ENCODE measurements around the gene RGR. TPM values are rescaled to one million over a fixed set of nuclear protein-coding genes. Genes with fewer than 3 reads are reported as not detected.
A peak's percentile ranks its signal among the peaks of the same experiment; 100 is the strongest.

Gene RGR
- total RNA-seq, 4 donors from 2014 or later = 4.0 TPM; not detected in 3

DNA sequence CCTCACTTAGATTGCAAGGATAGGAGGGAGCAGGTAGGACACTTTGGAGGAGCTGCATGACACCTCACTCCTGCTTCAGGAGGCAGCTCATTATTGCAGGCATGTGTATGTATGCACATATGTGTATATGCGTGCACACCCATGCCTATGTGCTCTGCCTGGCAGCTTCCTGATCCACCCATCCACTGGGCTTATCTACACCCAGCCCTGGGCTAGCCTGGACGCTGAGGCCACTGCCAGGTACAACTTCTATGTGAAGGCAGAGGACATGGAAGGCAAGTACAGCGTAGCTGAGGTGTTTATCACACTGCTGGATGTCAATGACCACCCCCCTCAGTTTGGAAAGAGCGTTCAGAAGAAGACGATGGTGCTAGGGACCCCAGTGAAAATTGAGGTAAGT, 32.8 kb upstream of the RGR start:
- Histone ChIP-seq H3K27ac (no peak overlapping the region), H3K9me3 (no peaks in the 10 kb centered on the region), H3K27me3 (no peaks in the 10 kb centered on the region), H3K36me3 (peaks cover 0 to 6% (median 0%) of the 10 kb centered on the region in 3 donors), H3K4me3 (no peak overlapping the region), H3K4me1 (no peaks in the 10 kb centered on the region)
- TF ChIP-seq, protein P1, sequence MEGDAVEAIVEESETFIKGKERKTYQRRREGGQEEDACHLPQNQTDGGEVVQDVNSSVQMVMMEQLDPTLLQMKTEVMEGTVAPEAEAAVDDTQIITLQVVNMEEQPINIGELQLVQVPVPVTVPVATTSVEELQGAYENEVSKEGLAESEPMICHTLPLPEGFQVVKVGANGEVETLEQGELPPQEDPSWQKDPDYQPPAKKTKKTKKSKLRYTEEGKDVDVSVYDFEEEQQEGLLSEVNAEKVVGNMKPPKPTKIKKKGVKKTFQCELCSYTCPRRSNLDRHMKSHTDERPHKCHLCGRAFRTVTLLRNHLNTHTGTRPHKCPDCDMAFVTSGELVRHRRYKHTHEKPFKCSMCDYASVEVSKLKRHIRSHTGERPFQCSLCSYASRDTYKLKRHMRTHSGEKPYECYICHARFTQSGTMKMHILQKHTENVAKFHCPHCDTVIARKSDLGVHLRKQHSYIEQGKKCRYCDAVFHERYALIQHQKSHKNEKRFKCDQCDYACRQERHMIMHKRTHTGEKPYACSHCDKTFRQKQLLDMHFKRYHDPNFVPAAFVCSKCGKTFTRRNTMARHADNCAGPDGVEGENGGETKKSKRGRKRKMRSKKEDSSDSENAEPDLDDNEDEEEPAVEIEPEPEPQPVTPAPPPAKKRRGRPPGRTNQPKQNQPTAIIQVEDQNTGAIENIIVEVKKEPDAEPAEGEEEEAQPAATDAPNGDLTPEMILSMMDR (IDR thresholded peaks at IDR 0.05) = no peak
- no peak for TF ChIP-seq POLR2A (IDR thresholded peaks at IDR 0.05)
- DNase-seq = no peak

DNA sequence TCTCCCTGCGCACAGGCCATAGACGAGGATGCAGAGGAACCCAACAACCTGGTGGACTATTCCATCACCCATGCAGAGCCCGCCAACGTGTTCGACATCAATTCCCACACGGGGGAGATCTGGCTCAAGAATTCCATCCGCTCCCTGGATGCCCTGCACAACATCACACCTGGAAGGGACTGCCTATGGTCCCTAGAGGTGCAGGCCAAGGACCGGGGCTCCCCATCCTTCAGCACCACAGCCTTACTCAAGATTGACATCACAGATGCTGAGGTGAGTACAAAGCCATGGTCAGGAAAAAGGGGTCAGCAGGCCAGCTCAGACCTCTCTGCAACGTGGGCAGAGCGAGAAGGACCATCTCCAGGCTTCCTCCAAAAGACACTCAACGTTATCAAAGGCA, 31.8 kb upstream of the RGR start:
- Histone ChIP-seq H3K36me3 (peaks cover 0 to 6% (median 0%) of the 10 kb centered on the region in 3 donors), H3K4me1 (no peaks in the 10 kb centered on the region), H3K4me3 (no peak overlapping the region), H3K27ac (no peak overlapping the region), H3K27me3 (no peaks in the 10 kb centered on the region), H3K9me3 (no peaks in the 10 kb centered on the region)
- TF ChIP-seq POLR2A (IDR thresholded peaks at IDR 0.05) = no peak
- TF ChIP-seq, protein P1 (IDR thresholded peaks at IDR 0.05) = no peak
- DNase-seq = no peak

DNA sequence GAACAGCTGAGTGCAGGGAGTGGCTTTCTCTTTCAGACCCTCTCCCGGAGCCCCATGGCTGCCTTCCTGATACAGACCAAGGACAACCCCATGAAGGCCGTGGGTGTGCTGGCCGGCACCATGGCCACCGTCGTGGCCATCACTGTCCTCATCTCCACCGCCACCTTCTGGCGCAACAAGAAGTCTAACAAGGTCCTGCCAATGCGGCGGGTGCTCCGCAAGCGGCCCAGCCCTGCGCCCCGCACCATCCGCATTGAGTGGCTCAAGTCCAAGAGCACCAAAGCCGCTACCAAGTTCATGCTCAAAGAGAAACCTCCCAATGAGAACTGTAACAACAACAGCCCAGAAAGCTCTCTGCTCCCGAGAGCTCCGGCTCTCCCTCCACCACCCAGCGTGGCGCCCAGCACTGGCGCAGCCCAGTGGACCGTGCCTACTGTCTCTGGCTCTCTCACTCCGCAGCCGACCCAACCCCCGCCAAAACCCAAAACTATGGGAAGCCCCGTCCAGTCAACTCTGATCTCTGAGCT, 30.7 kb upstream of the RGR start:
- H3K4me3 ChIP-seq = no peak overlapping the region
- H3K9me3 ChIP-seq = no peaks in the 10 kb centered on the region
- H3K27me3 ChIP-seq = no peaks in the 10 kb centered on the region
- TF ChIP-seq, protein P1 (IDR thresholded peaks at IDR 0.05) = no peak
- no peak for TF ChIP-seq POLR2A (IDR thresholded peaks at IDR 0.05)
- H3K4me1 ChIP-seq = no peaks in the 10 kb centered on the region
- H3K27ac ChIP-seq = no peak overlapping the region
- DNase-seq = no peak
- peaks cover 0 to 6% (median 0%) of the 10 kb centered on the region in 3 donors for H3K36me3 ChIP-seq

DNA sequence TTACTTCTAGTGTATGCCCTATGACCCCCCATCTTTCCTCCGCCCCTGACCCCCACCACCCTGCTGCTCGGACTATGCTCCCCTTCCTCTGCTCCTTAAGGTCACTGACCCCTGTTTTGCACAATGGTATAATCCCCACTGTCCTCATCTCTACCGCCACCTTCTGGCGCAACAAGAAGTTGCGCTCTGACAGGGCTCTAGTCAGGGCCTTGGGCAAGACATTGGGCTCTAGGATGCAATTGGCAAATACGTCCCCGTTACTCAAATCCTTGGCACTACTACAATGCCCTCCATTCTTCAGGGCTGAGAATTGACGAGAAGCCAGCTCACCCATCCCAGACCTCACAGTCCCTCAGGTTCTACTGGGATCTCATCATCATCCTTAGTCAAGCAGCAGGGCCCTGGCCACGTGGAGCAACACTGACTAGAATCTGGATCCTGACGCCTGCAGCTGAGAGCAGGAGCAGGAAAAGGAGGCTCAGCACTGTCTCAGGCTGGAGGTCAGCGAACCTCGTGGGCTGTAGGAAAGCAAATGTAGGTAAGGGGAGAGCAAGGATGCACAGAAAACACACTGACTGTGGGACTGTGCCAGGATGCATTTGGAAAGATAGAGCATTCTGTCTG, 30.1 kb upstream of the RGR start:
- H3K27me3 ChIP-seq = no peaks in the 10 kb centered on the region
- no peaks in the 10 kb centered on the region for H3K9me3 ChIP-seq
- H3K27ac ChIP-seq = no peak overlapping the region
- no peaks in the 10 kb centered on the region for H3K4me1 ChIP-seq
- DNase-seq = no peak
- peaks cover 0 to 6% (median 0%) of the 10 kb centered on the region in 3 donors for H3K36me3 ChIP-seq
- TF ChIP-seq POLR2A (IDR thresholded peaks at IDR 0.05) = no peak
- TF ChIP-seq, protein P1 (IDR thresholded peaks at IDR 0.05) = peak in 4 of 6 experiments; percentile 16 to 56 (median 40)
- H3K4me3 ChIP-seq = no peak overlapping the region

DNA sequence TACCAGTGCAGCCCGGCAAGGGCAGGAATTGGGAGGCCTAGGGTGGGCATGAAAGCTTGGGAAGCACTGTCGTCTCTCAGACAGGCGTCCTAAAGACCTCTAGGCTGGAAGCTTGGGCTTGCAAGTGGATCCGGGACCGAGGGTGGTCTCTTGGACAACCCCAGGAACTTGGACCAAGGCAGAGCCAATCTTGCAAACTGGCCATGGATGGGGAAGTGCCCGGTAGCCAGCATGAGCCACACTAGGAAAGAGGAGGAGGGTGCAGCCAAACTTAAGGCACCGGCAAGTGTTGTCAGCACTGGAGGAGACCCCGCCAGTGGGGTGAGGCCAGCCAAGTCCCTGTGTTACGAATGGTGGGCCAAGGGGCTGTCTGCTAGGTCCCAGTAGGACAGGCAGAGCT, 28.0 kb upstream of the RGR start:
- Histone ChIP-seq H3K27ac (no peak overlapping the region), H3K27me3 (no peaks in the 10 kb centered on the region), H3K4me1 (no peaks in the 10 kb centered on the region), H3K4me3 (no peak overlapping the region), H3K9me3 (no peaks in the 10 kb centered on the region), H3K36me3 (no peaks in the 10 kb centered on the region)
- no peak for TF ChIP-seq POLR2A (IDR thresholded peaks at IDR 0.05)
- no peak for DNase-seq

DNA sequence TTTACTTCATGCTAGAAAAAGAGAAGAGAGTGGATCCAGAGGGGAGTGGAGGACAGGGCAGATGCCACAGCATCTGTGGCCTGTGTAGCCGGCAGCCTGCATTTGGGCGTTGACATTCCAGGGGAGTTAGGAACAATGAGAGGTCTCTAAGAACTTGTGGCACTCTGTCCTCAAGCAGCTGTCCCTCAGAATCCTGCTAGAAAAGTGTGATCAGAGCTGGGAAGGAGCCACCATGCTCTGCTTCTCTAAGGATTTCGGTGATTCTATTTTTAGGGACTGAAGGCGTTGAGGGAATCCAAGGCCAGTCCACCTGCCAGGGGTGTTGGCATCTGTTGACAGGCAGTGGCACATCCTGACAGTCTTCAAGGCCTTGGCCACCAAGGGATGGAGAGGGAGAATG, 27.1 kb upstream of the RGR start:
- no peaks in the 10 kb centered on the region for H3K9me3 ChIP-seq
- no peak for DNase-seq
- H3K4me1 ChIP-seq = no peaks in the 10 kb centered on the region
- H3K36me3 ChIP-seq = no peaks in the 10 kb centered on the region
- TF ChIP-seq, protein P1 (IDR thresholded peaks at IDR 0.05) = no peak
- no peak for TF ChIP-seq POLR2A (IDR thresholded peaks at IDR 0.05)
- H3K4me3 ChIP-seq = no peak overlapping the region
- H3K27ac ChIP-seq = no peak overlapping the region
- no peaks in the 10 kb centered on the region for H3K27me3 ChIP-seq

Measured in Peyer's patch (tissue), 4 donors.